ENCODE results near the gene ASMTL.

- TF ChIP-seq EZH2 (IDR thresholded peaks at IDR 0.05; ENCODE audit: low read length) (no peak), CTCF (optimal IDR thresholded peaks at IDR 0.05 in 1 of 3, IDR thresholded peaks at IDR 0.05 in 1 of 3, conservative IDR thresholded peaks at IDR 0.05 in 1 of 3; ENCODE audit: extremely low read depth in 1 of 3, insufficient read depth in 2 of 3, low read length in 3 of 3) (no peak)
These were observed 57.8 kb downstream of the ASMTL start for GRCh38 chrX:1394731-1395501.
